SK-N-SH (cell line): Measurements from ENCODE around the gene KCNH3. TPM values are rescaled to one million over a fixed set of nuclear protein-coding genes. Genes with fewer than 3 reads are reported as not detected.

Experiments
- CTCF ChIA-PET: fragments of 300-600, 350-600 bp; formaldehyde crosslinking; extraction: SDS; loops from one replicate; lab custom pipeline; 2021; lab: Yijun Ruan, JAX
- POLR2A ChIA-PET: fragments of 350-600 bp; sonication (Branson Sonifier 250); formaldehyde crosslinking; extraction: SDS; loops from one replicate; lab custom pipeline; 2020; ENCODE audit warnings: antibody characterized with exemption, inconsistent platforms; lab: Yijun Ruan, JAX
- DNase-seq: peaks from one replicate; pipeline ENCODE4 v3.0.0; 2012
- H2AFZ ChIP-seq: fragments of 200-600 bp; sonication (generic); 2 replicates; pipeline ENCODE4 v1.8.1; 2016; ENCODE audit warnings: antibody characterized with exemption, mild to moderate bottlenecking, low read depth
- H3F3A ChIP-seq: fragments of 200-600 bp; sonication (generic); replicated peaks from 2 replicates; pipeline ENCODE3; 2016; ENCODE audit warnings: antibody characterized with exemption, mild to moderate bottlenecking; ENCODE audit not compliant: insufficient read depth
- H3K27ac ChIP-seq, 2 experiments: fragments of 200-500 bp in 1 of 2; fragments of 200-600 bp in 1 of 2; sonication (Bioruptor generic) in 1 of 2; sonication (generic), shearing (Covaris generic) in 1 of 2; 2 replicates each; pipeline versions ENCODE4 v1.5.1 to v1.6.1; 2014 to 2016; ENCODE audit warnings: low read depth in 2 of 2, inconsistent platforms in 1 of 2, low read length in 1 of 2, mild to moderate bottlenecking in 1 of 2, mixed read lengths in 1 of 2
- H3K27me3 ChIP-seq: fragments of 200-600 bp; sonication (generic), shearing (Covaris generic); 2 replicates; pipeline ENCODE4 v1.6.1; 2016; ENCODE audit warnings: mixed run types; ENCODE audit not compliant: insufficient read depth
- H3K36me3 ChIP-seq, 2 experiments: fragments of 200-500 bp in 1 of 2; fragments of 200-600 bp in 1 of 2; sonication (Bioruptor generic) in 1 of 2; sonication (generic) in 1 of 2; replicated peaks in 1 of 2; 2 replicates each; pipeline versions ENCODE3 to v1.5.1; 2014 to 2016; ENCODE audit warnings: low read length in 1 of 2, mild to moderate bottlenecking in 1 of 2; ENCODE audit not compliant: insufficient read depth in 2 of 2, control insufficient read depth in 1 of 2
- H3K4me1 ChIP-seq, 2 experiments: fragments of 200-500 bp in 1 of 2; fragments of 200-600 bp in 1 of 2; sonication (Bioruptor generic) in 1 of 2; sonication (generic), shearing (Covaris generic) in 1 of 2; 2 replicates each; pipeline versions ENCODE4 v1.5.1 to v1.6.1; 2014 to 2016; ENCODE audit warnings: low read depth in 1 of 2, low read length in 1 of 2, mixed run types in 1 of 2; ENCODE audit not compliant: insufficient read depth in 2 of 2, control insufficient read depth in 1 of 2
- H3K4me2 ChIP-seq: fragments of 200-600 bp; sonication (generic), shearing (Covaris generic); 2 replicates; pipeline ENCODE4 v1.6.1; 2017; ENCODE audit warnings: mixed run types
- H3K4me3 ChIP-seq, 2 experiments: fragments of 200-500 bp in 1 of 2; fragments of 200-600 bp in 1 of 2; sonication (Bioruptor generic) in 1 of 2; sonication (generic), shearing (Covaris generic) in 1 of 2; 2 replicates each; pipeline versions ENCODE4 v1.5.1 to v1.8.1; 2014 to 2016; ENCODE audit warnings: low read depth in 2 of 2, inconsistent platforms in 1 of 2, low read length in 1 of 2, mild to moderate bottlenecking in 1 of 2, mixed read lengths in 1 of 2, moderate library complexity in 1 of 2
- H3K79me2 ChIP-seq: fragments of 200-600 bp; sonication (generic); 2 replicates; pipeline ENCODE4 v1.8.1; 2017; ENCODE audit warnings: mild to moderate bottlenecking; ENCODE audit not compliant: insufficient read depth
- H3K9ac ChIP-seq: fragments of 200-600 bp; sonication (generic); 2 replicates; pipeline ENCODE4 v1.6.1; 2017; ENCODE audit warnings: mixed run types
- H3K9me2 ChIP-seq: fragments of 200-600 bp; sonication (generic); 2 replicates; pipeline ENCODE4 v1.6.1; 2017; ENCODE audit warnings: mixed run types
- H3K9me3 ChIP-seq: fragments of 200-600 bp; sonication (generic); 2 replicates; pipeline ENCODE4 v1.6.1; 2017; ENCODE audit warnings: mixed run types, mild to moderate bottlenecking, moderate library complexity
- H4K20me1 ChIP-seq: fragments of 200-600 bp; sonication (generic); 2 replicates; pipeline ENCODE4 v1.6.1; 2017; ENCODE audit warnings: mild to moderate bottlenecking, mixed run types; ENCODE audit not compliant: insufficient read depth
- CHD2 ChIP-seq: fragments of 150-350 bp; IDR thresholded peaks from 2 replicates; pipeline ENCODE4 v1.6.1; 2018; ENCODE audit warnings: low read length; ENCODE audit not compliant: partially characterized antibody
- ELF1 ChIP-seq: IDR thresholded peaks from 2 replicates; pipeline ENCODE4 v1.4.0; 2012
- FOSL2 ChIP-seq: IDR thresholded peaks from 2 replicates; pipeline ENCODE4 v1.4.0; 2012; ENCODE audit warnings: low read depth, mild to moderate bottlenecking, moderate library complexity, borderline replicate concordance
- FOXJ3 ChIP-seq: sonication (generic); formaldehyde crosslinking; IDR thresholded peaks from 2 replicates; pipeline ENCODE4 v1.5.1; 2020; ENCODE audit warnings: mild to moderate bottlenecking, missing genetic modification reagents
- FOXM1 ChIP-seq: IDR thresholded peaks from 2 replicates; pipeline ENCODE4 v1.4.0; 2012; ENCODE audit warnings: low read depth, mild to moderate bottlenecking
- MEF2A ChIP-seq: IDR thresholded peaks from 2 replicates; pipeline ENCODE4 v1.4.0; 2012; ENCODE audit warnings: low read depth, borderline replicate concordance
- NRF1 ChIP-seq: IDR thresholded peaks from 2 replicates; pipeline ENCODE4 v1.6.1; 2012; ENCODE audit warnings: low read depth, mild to moderate bottlenecking, low read length
- POLR2AphosphoS5 ChIP-seq: IDR thresholded peaks from 2 replicates; pipeline ENCODE4 v1.6.1; 2012; ENCODE audit warnings: low read depth, low read length
- RAD21 ChIP-seq: IDR thresholded peaks from 2 replicates; pipeline ENCODE4 v1.6.1; 2012; ENCODE audit warnings: mild to moderate bottlenecking, low read length
- RCOR1 ChIP-seq: fragments of 150-350 bp; IDR thresholded peaks from 2 replicates; pipeline ENCODE4 v1.6.1; 2017; ENCODE audit warnings: antibody characterized with exemption, low read length
- RFX5 ChIP-seq: IDR thresholded peaks from 2 replicates; pipeline ENCODE4 v1.6.1; 2012; ENCODE audit warnings: mild to moderate bottlenecking, improper control_type of control experiment, low read length
- SMC3 ChIP-seq: IDR thresholded peaks from 2 replicates; pipeline ENCODE4 v1.6.1; 2012; ENCODE audit warnings: low read depth, low read length, improper control_type of control experiment
- TEAD4 ChIP-seq: IDR thresholded peaks from 2 replicates; pipeline ENCODE4 v1.4.0; 2012; ENCODE audit warnings: mild to moderate bottlenecking, borderline replicate concordance; ENCODE audit not compliant: insufficient read depth
- YY1 ChIP-seq: IDR thresholded peaks from 2 replicates; pipeline ENCODE4 v1.4.0; 2012; ENCODE audit warnings: low read depth, mild to moderate bottlenecking
- WGBS: methylation state at CpG from one replicate; pipeline ENCODE4 v1.1.6; 2017; ENCODE audit warnings: low lambda C conversion rate; 5-methylcytosine and 5-hydroxymethylcytosine counted together
- polyA plus RNA-seq, 3 experiments: library from polyadenylated mRNA; depleted of rRNA; stranded (reverse); fragments of >200 nt; gene quantifications; 2 replicates each; pipeline ENCODE4 v1.2.3, GENCODE V29; 2012
- TF ChIP-seq, protein P1 (sequence below): fragments of 150-350 bp; IDR thresholded peaks from 2 replicates; pipeline ENCODE4 v1.6.1; 2017; ENCODE audit warnings: antibody characterized with exemption, low read length, low read depth, borderline replicate concordance
- TF ChIP-seq, protein P2 (sequence below): IDR thresholded peaks from 2 replicates; pipeline ENCODE4 v1.4.0; 2012; ENCODE audit warnings: low read depth
- TF ChIP-seq, protein P3 (sequence below): fragments of 150-350 bp; IDR thresholded peaks from 2 replicates; pipeline ENCODE4 v1.6.1; 2016; ENCODE audit warnings: mild to moderate bottlenecking, low read depth, low read length
- TF ChIP-seq, protein P4 (sequence below): IDR thresholded peaks from 2 replicates; pipeline ENCODE4 v1.4.0; 2012; ENCODE audit warnings: low read depth, borderline replicate concordance
- TF ChIP-seq, protein P5 (sequence below): IDR thresholded peaks from 2 replicates; pipeline ENCODE4 v1.6.1; 2012; ENCODE audit warnings: mild to moderate bottlenecking, low read depth, low read length, moderate library complexity

The KCNH3 gene
- polyA plus RNA-seq, 1 of the 3 experiments (the other 2 are of a cell fraction): 3.7 TPM

DNA sequence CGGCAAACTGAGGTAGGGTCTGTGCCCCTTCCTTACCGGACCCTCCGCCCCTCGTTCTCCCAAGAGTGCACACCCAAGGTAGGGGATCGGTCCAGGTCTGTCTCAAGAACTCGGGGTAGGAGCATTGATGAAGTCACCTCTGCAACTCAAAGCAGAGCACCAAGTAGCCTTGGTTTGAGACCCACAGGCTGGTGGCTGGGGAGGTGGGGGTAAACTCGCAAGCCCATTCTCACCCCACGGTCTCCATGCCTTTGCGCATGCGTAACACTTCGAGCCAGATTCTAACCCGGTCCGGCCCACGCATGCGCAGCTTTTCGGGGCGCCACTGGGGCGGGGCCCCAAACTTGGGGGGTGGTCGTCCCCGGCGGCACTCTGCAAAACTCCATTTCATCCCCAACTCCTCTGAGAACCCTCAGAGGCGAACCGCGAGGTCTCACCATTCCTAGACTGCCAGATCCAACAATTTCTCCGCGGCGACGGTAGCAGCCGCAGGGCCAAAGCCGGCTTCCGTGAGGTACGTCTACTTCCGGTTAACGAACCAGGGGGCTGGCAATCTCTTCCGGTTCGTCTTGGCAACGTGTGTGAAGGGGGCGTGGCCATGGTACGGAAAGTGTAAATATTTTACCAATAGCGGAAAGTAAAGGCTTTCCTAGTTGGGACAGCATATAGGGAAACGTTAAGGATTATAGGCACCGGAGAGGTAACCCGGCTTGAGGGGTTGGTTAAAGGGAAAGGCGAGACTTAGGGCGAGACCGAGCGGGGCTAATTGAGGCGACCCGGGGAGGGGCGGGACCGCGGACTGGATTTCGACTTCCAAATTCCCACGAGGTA is 29.0 kb downstream of the KCNH3 start, which contains the start of gene MCRS1 (continued):
- TF ChIP-seq, protein P1, sequence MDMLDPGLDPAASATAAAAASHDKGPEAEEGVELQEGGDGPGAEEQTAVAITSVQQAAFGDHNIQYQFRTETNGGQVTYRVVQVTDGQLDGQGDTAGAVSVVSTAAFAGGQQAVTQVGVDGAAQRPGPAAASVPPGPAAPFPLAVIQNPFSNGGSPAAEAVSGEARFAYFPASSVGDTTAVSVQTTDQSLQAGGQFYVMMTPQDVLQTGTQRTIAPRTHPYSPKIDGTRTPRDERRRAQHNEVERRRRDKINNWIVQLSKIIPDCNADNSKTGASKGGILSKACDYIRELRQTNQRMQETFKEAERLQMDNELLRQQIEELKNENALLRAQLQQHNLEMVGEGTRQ: no peak
- TF ChIP-seq RCOR1: peak; percentile 3; the same call in 1 of the 2 replicates
- no peak for TF ChIP-seq FOXM1
- no peak for TF ChIP-seq MEF2A
- peak; percentile 96 for TF ChIP-seq ELF1
- no peak for TF ChIP-seq YY1
- TF ChIP-seq, protein P2, sequence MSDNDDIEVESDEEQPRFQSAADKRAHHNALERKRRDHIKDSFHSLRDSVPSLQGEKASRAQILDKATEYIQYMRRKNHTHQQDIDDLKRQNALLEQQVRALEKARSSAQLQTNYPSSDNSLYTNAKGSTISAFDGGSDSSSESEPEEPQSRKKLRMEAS: peak; percentile 96
- TF ChIP-seq POLR2AphosphoS5: peak; percentile 98
- TF ChIP-seq, protein P3, sequence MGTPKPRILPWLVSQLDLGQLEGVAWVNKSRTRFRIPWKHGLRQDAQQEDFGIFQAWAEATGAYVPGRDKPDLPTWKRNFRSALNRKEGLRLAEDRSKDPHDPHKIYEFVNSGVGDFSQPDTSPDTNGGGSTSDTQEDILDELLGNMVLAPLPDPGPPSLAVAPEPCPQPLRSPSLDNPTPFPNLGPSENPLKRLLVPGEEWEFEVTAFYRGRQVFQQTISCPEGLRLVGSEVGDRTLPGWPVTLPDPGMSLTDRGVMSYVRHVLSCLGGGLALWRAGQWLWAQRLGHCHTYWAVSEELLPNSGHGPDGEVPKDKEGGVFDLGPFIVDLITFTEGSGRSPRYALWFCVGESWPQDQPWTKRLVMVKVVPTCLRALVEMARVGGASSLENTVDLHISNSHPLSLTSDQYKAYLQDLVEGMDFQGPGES: no peak
- TF ChIP-seq, protein P4, sequence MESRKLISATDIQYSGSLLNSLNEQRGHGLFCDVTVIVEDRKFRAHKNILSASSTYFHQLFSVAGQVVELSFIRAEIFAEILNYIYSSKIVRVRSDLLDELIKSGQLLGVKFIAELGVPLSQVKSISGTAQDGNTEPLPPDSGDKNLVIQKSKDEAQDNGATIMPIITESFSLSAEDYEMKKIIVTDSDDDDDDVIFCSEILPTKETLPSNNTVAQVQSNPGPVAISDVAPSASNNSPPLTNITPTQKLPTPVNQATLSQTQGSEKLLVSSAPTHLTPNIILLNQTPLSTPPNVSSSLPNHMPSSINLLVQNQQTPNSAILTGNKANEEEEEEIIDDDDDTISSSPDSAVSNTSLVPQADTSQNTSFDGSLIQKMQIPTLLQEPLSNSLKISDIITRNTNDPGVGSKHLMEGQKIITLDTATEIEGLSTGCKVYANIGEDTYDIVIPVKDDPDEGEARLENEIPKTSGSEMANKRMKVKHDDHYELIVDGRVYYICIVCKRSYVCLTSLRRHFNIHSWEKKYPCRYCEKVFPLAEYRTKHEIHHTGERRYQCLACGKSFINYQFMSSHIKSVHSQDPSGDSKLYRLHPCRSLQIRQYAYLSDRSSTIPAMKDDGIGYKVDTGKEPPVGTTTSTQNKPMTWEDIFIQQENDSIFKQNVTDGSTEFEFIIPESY: no peak
- no peak for TF ChIP-seq TEAD4

DNA sequence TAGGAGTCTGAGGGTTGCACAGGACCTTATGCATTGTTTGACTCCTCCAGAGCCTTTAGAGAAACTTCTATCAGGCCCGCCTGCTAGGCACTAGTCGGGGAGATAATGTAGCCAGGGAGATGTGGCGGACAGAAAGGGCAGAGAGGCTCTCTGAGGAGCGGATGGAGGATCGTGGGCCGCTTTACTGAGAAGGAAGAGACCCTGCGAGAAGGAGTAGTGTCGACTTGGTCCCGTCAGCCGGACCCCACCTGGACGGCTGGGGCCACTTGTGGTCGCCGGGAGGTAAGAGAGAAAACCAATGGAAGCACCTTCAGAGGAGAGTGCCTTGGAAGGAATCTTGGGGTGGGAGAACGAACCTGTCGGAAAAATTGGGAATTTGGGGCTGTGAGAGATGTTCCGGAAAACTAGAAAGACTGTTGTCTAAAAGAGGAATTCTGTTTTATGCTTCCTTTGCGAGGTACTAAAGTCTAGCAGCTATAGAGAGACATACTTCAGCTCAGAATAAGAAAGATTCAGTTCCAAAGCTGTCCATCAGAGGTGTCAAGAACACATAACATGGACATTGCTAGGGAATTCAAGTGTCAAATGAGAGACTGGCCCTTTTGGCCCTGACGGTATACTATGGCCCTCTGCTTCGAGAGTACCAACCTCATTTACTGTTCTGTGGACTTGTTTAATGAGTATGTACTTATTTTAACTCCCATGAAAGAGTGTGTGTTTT is 29.8 kb downstream of the KCNH3 start:
- 2% methylated on average over 18 of the region's 19 CpGs for WGBS
- POLR2A ChIA-PET: no interaction called here
- Histone ChIP-seq H3K9me3 (no peaks in the 10 kb centered on the region), H4K20me1 (no peaks in the 10 kb centered on the region), H3K9ac (peak overlapping the region; percentile 92), H3K27me3 (no peaks in the 10 kb centered on the region), H3F3A (no peaks in the 10 kb centered on the region), H3K27ac (peak overlapping the region; percentile 85 to 95), H3K4me1 (peaks cover 7 to 14% of the 10 kb centered on the region in 2 experiments; a peak in 3 of 4 replicates), H3K36me3 (peaks cover 2 to 27% of the 10 kb centered on the region in 2 experiments), H2AFZ (peak overlapping the region; percentile 94), H3K79me2 (peaks cover 81% of the 10 kb centered on the region), H3K4me2 (peak overlapping the region; percentile 93), H3K9me2 (no peaks in the 10 kb centered on the region), H3K4me3 (peak overlapping the region; percentile 90 to 99)
- DNase-seq: peak; percentile 39
- TF ChIP-seq RFX5: no peak
- TF ChIP-seq, protein P1: no peak
- TF ChIP-seq RAD21: no peak
- TF ChIP-seq, protein P5, sequence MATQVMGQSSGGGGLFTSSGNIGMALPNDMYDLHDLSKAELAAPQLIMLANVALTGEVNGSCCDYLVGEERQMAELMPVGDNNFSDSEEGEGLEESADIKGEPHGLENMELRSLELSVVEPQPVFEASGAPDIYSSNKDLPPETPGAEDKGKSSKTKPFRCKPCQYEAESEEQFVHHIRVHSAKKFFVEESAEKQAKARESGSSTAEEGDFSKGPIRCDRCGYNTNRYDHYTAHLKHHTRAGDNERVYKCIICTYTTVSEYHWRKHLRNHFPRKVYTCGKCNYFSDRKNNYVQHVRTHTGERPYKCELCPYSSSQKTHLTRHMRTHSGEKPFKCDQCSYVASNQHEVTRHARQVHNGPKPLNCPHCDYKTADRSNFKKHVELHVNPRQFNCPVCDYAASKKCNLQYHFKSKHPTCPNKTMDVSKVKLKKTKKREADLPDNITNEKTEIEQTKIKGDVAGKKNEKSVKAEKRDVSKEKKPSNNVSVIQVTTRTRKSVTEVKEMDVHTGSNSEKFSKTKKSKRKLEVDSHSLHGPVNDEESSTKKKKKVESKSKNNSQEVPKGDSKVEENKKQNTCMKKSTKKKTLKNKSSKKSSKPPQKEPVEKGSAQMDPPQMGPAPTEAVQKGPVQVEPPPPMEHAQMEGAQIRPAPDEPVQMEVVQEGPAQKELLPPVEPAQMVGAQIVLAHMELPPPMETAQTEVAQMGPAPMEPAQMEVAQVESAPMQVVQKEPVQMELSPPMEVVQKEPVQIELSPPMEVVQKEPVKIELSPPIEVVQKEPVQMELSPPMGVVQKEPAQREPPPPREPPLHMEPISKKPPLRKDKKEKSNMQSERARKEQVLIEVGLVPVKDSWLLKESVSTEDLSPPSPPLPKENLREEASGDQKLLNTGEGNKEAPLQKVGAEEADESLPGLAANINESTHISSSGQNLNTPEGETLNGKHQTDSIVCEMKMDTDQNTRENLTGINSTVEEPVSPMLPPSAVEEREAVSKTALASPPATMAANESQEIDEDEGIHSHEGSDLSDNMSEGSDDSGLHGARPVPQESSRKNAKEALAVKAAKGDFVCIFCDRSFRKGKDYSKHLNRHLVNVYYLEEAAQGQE: no peak
- no peak for TF ChIP-seq NRF1
- no peak for TF ChIP-seq FOSL2
- TF ChIP-seq FOXJ3: no peak
- no peak for TF ChIP-seq SMC3
- no peak for TF ChIP-seq CHD2
- CTCF ChIA-PET: interaction anchor here (1.5 kb wide), 1 partner anchor 237 kb away, joined by 4 read pairs; no protein-coding TSS in a partner anchor
